NCI-H128 (cell line): ENCODE results near the gene MTMR3.
"Not testable (repeated sequence)": the region's sequence is repeated elsewhere in the genome, so short reads cannot be mapped to it uniquely, and the experiment has no call there.

Experiments used
- DNase-seq: peaks from one replicate; lab custom pipeline; 2025; ENCODE audit not compliant: unreplicated experiment; lab: John Stamatoyannopoulos, UW

The MTMR3 gene

DNA sequence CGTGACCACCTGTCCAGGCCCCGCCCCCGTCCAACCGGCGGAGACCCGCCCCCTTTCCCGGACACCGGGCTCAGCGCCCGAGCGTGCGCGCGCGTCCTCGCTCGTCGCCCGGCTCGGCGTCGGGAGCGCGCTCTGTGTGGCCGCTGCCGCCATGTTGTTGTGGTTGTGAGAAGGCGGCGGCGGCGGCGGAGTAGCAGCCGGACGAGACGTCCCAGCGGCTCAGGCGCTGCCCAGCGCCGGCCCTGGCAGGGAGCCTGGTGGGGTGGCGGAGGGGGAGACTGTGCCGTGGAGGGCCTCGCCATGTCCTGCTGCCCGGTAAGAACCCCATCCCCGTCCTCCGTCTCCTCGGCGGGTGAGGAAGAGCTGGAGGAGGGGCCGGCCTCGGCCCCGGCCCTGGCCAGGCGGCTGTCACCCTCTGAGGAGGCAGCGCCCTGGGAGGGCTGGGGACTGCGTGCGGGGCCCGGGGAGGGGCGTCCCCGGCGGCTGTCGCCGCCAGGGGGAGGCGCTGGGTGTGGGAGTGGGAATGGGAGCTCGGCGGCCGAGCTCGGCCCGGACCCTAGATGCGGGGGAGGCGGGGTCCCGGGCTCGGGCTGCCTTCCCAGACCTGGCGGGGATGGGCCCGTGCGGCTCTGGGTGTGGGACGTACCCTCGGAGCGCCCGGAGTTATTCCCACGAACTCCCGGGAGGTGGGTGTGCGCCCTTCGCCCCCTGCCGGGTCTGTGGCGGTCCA lies at the start of gene MTMR3:
Gene MTMR3, plus strand, starts transcription at position 130 of the 730 bp plus-strand sequence. CDS start 87,886 bp downstream, outside the sequence.
- DNase-seq, result peak; percentile 61

DNA sequence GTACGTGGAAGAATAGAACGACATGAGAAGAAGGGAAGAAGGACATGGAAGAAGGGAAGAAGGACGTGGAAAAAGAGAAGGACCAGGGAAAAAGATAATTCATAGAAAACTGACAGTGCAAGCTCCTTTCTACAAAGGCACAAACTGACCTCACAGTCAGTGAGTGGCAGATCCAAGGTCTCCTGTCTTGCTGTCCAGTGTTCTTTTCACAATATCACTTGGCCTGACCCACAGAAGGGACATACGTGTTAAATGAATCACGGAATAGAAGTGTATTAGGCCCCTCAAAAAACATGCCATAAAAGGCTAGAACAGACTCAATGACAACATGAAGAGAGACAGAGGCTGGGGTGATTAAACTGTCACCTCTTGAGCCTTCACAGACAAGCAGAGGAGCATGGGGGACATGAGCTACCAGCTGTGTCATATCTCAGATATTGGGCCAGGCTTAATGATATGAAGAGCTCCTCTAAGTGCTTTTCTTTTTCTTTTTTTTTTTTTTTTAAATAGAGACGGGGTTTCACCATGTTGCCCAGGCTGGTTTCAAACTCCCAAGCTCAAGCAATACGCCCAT lies 49.5 kb upstream of the MTMR3 start:
- no peak for DNase-seq

DNA sequence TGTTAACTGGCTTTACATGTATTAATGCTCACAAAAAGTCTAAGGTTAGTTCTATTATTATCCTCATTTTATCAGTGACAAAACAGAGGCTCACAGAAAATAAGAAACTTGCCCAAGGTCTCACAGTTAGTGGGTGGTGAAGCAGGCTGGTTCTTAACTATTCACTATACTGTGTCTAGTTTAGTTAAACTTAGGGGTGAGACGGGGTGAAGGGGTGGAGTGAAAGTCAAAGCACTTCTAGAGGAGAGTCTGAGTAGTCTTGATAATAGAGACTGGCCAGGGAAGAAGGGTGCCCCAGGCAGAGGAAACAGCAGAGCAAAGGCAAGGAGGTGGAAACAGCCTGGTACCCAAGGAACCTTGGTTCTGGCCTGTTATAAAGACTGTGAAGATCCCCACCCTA lies 48.9 kb upstream of the MTMR3 start:
- no peak for DNase-seq

DNA sequence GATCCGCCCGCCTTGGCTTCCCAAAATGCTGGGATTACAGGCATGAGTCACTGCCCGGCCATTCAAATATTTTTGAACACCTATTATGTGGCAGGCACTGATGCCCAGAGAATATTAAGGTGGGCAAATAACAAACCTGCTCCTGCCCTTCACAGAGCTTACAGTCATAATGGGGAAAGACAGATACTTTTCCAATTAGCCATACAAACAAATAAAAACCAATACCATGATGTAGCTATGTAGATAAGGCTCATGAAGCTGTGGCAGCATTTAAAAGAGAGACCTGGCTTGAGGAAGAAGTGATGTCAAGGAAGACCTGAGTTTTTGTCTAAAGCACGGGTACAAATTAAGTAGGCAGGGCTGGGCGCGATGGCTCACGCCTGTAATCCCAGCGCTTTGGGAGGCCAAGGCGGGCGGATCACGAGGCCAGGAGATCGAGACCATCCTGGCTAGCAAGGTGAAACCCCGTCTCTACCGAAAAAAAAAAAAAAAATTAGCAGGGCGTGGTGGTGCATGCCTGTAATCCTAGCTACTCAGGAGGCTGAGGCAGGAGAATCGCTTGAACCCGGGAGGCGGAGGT lies 46.1 kb upstream of the MTMR3 start:
- DNase-seq, result not testable (repeated sequence)

DNA sequence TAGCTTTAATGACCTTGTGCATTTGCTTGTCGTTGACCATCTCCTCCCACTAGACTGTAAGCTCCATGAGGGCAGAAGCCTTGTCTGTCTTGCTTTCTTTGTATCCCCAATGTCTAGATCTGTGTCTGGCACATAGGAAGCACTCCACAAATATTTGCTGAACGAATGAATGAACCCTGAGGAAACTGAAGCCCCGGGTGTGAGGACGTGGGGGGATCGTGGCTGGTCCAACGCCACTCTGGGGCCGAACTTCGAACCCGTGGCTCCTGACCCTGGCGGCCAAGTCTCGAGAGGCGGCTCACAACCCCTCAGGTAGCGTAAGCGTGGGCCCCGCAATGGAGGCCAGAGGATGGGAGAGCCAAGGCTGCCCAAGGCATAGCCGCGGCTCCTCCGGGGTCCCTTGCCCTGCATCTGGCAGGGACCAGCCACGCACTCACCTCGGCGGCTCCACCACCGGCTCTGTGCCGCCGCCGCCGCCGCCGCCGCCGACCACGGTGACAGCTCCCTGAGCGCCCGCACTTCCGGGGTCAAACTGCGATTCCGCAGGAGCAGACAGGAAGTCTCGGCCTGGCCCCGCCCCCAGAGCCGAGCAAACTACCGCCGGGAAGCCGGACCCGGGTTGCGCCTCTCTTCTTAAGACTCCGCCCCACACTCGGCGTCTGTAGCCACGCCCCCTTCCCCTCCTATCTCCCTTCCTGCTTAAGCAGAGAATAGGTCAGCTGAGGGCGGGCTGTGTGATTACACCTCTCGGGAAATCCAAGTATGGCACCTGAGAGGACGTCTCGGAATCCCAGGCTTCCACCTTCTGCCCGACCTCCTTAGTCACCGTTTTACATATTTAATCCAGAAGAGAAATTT lies 45.0 kb upstream of the MTMR3 start, which contains the start of gene ASCC2:
Gene ASCC2, minus strand, starts transcription at position 534 of the 858 bp plus-strand sequence. CDS start 5,949 bp downstream, outside the sequence.
- peak; percentile 90 for DNase-seq

DNA sequence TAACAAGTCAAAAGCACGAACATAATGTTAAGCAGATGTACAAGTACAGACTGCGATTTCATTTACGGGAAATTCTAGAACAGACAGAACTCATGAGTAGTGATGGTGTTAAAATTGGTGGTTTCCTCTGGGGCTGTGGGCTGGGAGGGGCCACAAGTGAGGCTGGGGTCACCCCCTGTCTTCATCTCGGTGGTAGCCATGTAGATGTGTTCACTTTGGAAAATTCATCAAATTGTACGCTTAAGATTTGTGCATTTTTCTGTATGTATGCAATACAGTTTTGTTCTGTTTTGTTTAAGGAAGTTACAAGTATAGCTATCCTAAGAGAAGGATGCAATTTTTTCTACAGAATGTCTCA lies 44.4 kb upstream of the MTMR3 start:
- no peak for DNase-seq

DNA sequence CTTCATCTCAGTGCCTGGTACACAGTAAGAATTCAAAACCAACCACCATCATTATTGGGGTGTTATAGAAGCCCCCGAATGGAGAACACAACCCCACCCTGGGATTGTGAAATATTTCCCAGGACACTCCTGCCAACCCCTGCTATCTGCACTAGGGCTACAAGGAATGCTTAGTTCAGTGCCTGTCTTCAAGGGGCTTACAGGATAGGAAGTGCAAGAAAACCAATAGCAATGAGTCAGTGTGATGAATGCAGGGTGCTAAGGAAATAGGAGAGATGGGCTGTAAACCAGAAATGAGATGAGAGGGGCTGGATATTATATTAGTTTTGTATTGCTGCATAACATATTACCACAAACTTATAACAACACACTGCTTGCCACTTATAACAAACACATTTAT lies 43.9 kb upstream of the MTMR3 start:
- DNase-seq, result no peak

DNA sequence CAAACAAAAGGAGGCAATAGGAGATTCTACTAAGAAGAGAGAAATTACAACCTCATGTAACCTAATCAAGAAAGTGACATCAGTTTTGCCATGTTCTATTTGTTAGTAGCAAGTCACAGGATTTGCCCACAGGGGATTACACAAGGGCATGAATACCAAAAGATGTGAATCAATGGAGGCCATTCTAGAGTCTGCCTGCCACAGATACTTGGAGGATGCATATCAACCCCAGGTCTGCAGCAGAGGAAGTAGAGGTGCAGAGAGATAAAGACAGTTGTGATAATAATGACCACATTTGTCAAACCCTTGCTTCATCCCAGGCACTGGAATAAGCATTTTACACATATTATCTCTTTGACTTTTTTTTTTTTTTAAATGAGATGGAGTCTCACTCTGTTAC lies 42.5 kb upstream of the MTMR3 start:
- DNase-seq, result no peak

DNA sequence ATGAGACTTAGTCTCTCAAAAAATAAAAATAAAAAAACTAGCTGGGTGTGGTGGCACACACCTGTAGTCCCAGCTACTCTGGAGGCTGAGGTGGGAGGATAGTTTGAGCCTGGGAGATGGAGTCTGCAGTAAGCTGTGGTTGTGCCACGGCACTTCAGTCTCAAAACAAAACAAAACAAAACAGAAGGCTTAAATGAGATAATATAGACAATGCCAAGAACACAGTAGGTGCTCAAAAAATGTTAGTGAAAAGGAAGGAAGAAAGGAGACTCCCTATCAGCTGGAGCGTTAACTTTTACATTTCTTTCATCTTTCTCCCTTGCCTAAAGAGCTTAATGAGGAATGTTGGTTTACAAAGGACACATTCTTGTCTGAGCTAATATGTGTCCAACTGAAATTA lies 40.8 kb upstream of the MTMR3 start:
- DNase-seq, result no peak

DNA sequence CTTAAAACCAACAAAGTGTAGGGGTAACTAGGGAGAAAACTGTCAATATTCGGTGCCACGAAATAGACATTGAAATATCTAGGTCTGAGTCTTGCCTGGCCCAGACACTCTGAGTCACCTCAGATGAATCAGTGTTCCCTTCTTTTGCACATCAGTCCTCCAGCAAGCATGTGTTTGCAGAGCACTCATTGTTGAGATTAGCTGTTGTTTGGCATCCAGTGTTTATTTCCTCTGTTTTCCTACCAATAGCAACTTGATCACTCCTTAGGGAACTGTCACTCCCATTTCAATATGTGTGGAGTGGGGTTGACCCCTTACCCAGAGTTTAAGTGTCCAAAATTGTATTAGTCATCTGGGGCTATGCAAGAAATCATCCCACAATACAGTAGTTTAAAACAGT lies 40.2 kb upstream of the MTMR3 start:
- no peak for DNase-seq

DNA sequence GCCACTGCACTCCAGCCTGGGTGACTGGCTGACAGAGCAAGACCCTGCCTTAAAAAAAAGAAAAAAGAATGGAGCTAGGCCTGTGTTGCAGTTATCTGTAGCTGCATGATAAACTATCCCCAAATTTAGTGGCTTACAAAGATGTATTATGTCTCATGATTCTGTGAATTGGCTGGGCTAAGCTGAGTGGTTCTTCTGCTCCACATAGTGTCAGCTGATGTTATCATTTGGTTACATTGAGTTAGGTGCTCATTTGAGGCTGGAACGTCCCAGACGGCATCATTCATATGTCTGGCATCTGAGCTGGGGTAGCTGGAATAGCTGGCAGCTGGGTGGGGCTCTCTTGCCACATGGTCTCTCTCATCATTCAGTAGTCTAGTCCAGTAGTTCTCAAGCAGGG lies 36.7 kb upstream of the MTMR3 start:
- DNase-seq, result no peak

DNA sequence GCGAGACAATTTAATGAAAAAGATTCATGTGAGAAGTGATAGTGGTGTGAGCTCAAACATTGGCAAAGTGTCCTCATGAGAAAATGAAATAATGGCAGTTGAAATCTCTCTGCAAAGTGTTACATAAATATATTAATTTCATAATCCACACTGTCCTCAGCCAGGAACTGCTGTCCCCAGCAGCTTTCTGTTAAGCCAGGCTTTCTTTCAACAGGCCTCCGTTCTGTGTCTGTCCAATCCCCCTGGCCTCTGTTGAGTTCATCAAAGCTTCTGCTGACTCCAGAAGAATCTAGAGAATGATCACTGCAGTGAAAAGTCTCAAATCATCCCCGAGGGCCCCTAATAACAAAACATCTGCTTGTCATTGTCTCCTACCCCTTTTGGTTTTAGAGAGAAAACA lies 34.9 kb upstream of the MTMR3 start:
- no peak for DNase-seq

DNA sequence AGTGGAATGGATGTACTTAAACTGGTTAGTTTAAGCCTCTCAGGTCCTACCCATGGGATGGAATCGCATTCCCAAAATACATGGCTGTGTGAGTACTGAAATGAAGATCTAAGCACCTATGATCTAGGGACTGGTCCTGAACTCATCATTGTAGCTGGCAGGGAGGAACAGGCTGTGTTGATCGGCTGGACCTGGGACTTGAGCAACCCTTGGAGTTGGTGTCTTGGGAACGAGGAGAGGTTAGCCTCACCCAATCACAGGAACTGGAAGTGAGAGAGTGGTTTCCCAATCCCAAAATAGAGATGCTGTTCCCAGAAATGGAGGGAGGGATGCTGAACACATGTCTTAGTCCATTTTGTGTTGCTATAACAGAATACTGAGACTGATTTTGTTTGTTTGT lies 28.5 kb upstream of the MTMR3 start:
- no peak for DNase-seq

DNA sequence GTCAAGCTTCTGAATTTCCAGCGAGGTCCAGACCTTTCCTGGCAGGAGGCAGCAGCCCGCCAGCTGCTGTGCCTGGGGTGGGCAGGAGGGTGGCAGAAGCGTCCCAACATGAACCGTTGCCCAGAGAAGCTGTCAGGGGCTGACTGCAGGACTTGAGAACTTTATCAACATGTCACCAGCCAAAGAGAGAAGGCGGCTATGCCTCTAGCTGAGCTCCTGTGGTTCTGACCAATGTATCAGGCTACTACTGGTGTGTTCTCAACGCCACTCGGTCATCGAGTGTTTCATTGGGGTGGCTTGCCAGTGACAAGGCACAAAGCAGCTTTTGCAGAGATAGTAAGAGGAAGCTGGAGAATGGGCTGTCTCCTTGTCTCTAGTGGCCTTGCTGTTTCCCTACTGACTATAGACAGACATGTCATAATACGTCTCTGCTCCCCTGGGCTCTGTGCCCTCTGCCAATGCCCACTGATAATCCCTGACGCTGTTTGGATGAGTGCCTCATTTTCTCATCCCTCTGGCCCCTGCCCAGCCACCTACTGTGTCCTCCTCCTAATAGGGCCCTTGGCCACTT lies 27.3 kb upstream of the MTMR3 start:
- DNase-seq, result no peak

DNA sequence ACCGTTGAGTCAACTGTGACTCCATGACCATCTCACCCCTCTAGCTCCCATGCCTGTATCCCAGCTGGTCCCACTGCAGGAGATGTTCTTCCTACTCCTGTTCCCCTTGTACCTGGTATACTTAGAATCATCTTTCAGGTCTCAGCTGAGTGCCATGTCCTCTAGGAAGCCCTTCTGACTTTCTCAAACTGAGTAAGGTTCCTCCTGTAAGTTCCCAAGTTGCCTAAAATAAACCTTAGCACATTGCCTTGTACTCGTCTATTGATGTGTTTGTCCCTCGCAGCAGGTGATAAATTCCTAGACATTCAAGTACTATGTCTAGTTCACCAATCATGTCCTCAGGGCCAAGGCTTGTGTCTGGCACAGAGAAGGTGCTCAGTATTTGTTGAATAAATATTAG lies 26.5 kb upstream of the MTMR3 start:
- DNase-seq, result no peak

DNA sequence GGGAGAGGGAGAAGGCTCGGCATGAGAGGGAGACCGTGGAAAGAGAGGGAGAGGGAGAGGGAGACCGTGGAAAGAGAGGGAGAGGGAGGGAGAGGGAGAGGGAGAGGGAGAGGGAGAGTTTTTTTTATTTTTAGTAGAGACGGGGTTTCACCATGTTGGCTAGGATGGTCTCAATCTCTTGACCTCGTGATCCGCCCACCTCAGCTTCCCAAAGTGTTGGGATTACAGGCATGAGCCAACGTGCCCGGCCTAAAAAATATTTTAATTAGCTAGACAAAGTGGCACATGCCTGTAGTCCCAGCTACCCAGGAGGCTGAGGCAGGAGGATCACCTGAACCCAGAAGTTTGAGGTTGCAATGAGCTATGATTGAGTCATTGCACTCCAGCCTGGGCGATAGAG lies 23.9 kb upstream of the MTMR3 start:
- DNase-seq, result not testable (repeated sequence)

DNA sequence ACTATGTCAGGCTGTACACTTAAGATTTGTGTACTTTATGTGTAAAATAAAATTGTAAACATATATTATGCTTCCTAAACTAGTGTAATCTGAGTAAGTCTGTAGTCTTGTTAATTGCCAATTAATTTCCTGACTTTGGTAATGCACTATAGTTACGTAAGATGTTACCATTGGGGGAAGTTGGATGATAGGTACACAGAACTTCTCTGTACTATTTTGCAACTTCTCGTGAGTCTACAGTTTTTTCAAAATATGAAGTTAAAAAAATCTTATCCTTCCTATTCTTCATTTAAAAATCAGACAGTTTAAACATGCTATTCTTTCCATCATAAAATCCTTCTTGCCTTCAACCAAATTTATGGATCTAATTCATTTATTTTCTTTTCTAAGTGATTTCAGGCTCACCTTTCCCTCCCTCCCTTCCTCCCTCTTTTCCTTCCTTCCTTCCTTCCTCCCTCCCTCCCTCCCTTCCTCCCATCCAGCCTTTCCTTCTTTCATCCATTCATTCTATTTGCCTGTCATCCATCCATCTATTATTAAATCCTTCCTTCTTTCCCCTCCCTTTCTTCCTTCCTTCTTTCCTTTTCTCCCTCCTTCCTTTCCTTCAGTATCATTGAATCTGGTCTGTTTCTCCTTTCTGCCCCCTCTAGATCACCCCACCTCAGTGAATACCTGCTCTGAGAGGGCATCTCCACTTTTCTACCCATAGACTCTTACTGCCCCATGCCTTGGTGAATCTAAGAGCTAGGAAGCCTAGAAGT lies 22.8 kb upstream of the MTMR3 start:
- DNase-seq, result no peak

DNA sequence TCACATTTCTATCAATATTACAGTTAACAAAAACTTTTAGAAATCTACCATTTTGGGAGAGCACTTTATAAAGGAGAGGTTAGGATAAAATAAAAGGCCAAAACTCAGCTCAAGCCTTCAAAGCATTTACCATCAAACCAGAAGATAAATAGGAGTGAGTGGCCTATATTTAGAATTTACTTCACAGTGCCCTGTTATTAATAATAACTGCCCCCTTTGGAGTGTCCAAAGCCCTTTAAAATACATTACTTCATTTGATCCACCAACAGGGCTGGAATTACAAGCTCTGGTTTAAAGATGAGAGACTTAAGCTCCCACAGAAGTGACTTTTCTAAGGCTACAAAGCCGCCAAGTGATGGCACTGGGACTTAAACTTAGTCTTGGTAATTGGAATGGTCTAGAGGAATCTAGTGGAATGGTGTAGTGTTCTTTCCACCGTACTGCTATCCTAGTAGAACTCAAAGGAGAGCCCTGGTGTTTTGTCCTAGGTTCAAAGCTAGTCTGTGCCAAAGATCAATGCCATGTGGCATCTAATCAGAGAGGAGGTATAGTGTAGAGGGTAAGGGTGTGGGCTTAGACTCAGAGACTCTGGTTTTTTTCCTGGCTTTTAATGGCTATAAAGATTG lies 21.2 kb upstream of the MTMR3 start:
- no peak for DNase-seq

DNA sequence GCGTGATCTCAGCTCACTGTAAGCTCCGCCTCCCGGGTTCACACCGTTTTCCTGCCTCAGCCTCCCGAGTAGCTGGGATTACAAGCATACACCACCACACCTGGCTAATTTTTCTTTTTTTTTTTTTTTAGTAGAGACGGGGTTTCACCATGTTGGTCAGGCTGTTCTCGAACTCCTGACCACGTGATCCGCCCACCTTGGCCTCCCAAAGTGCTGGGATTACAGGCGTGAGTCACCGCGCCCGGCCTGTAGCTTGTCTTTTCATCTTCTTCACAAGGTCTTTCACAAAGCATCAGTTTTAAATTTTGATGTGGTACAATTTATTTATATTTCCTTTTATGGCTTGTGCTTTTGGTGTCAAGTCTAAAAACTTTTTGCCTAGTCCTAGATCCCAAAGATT lies 17.4 kb upstream of the MTMR3 start:
- DNase-seq, result not testable (repeated sequence)

DNA sequence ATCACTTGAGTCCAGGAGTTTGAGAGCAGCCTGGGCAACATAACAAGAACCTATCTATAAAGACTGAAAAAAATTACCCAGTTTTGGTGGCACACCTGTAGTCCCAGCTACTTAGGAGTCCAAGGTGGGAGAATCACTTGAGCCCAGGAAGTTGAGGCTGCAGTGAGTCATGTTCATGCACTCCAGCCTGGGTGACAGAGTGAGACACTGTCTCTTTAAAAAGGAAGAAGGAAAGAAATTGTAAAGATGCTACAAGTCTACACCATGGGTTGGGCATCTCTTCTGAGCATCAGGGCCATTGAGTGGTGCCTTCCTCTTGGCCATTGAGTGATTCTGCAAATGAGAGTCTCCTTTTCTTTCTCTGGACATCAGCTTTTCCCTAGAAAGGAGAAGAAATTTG lies 15.7 kb upstream of the MTMR3 start:
- no peak for DNase-seq
